ENCODE results near the gene AP5S1.

- TF ChIP-seq CTCF (IDR thresholded peaks at IDR 0.05) (no peak), POLR2A (IDR thresholded peaks at IDR 0.05) (no peak)
Observed at GRCh38 chr20:3812259-3812681, 8.1 kb upstream of the AP5S1 start.

All from vagina (tissue), 2 donors.